PFSK-1 (cell line): ENCODE data around the gene SAMD14.

Source experiments
- FOXP2 ChIP-seq: optimal IDR thresholded peaks from 2 replicates; pipeline ENCODE3; 2011; ENCODE audit warnings: borderline replicate concordance, control low read depth, inconsistent platforms; ENCODE audit not compliant: insufficient read depth; ENCODE audit errors: extremely low read length, extremely low read depth
- POLR2AphosphoS5 ChIP-seq: IDR thresholded peaks from 2 replicates; pipeline ENCODE4 v1.6.1; 2012; ENCODE audit warnings: low read depth, mild to moderate bottlenecking, control low read depth, low read length, moderate library complexity
- REST ChIP-seq, 2 experiments: IDR thresholded peaks; 2 replicates each; pipeline versions ENCODE4 v1.6.1 to v1.8.0; 2011 to 2012; ENCODE audit warnings: low read depth in 2 of 2, low read length in 2 of 2, control low read depth in 1 of 2, inconsistent platforms in 1 of 2, mild to moderate bottlenecking in 1 of 2, moderate library complexity in 1 of 2; ENCODE audit not compliant: insufficient read depth in 1 of 2

- no peak for TF ChIP-seq REST (IDR thresholded peaks at IDR 0.05; ENCODE audit: insufficient read depth in 1 of 2, low read depth in 2 of 2, low read length in 2 of 2)
- TF ChIP-seq POLR2AphosphoS5 = no peak
- TF ChIP-seq FOXP2 = no peak
Observed at GRCh38 chr17:50165867-50166517, 36.0 kb upstream of the SAMD14 start, which contains the start of gene SGCA.
